GM10847 (cell line): ENCODE data around the gene TTC36.

ENCODE experiments used
- POLR2A ChIP-seq: IDR thresholded peaks from 2 replicates; pipeline ENCODE4 v1.6.1; 2011; ENCODE audit not compliant: insufficient read length; ENCODE audit errors: extremely low read depth

Gene TTC36

GRCh38 chr11:118560806-118561205, 33.5 kb downstream of the TTC36 start:
- no peak for TF ChIP-seq POLR2A

- TF ChIP-seq POLR2A, result no peak
Measured at GRCh38 chr11:118565051-118565450, 37.8 kb downstream of the TTC36 start.

GRCh38 chr11:118569670-118570069, 42.4 kb downstream of the TTC36 start:
- no peak for TF ChIP-seq POLR2A

- TF ChIP-seq POLR2A, result no peak
Measured at GRCh38 chr11:118570787-118571186, 43.5 kb downstream of the TTC36 start.

GRCh38 chr11:118572061-118572980, 45.0 kb downstream of the TTC36 start, which contains the start of gene ARCN1:
ARCN1 (plus strand) TSS chr11:118572409; CDS start chr11:118572548, 139 bp downstream.
- peak; percentile 89 for TF ChIP-seq POLR2A

- TF ChIP-seq POLR2A, result no peak
Measured at GRCh38 chr11:118572981-118573550, 45.8 kb downstream of the TTC36 start.

DNA sequence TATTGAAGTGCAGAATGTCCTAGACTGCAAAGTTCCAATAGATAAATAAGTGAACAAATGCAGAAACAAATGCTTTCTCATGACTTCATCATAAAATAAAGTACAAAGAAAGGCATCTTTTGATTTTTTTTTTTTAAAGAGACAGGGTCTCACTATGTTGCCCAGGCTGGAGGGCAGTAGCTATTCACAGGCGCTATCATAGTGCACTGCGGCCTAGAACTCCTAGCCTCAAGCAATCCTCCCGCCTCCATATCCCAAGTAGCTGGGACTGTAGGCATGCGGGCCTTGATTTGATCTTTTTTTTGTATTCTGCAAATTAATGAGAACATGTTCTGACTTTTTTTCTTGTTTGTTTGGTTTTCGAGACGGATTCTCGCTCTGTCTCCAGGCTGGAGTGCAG, 47.4 kb downstream of the TTC36 start:
- TF ChIP-seq POLR2A, result no peak
